Right renal cortex interstitium (tissue), 3 donors: ENCODE data around the gene HTR3B. TPM values are rescaled to one million over a fixed set of nuclear protein-coding genes. Genes with fewer than 3 reads are reported as not detected.
"Not testable (repeated sequence)": the region's sequence is repeated elsewhere in the genome, so short reads cannot be mapped to it uniquely, and the experiment has no call there.

Experiments
- DNase-seq, 3 donors: peaks; one replicate each; pipeline ENCODE4 v3.0.0-alpha.2; 2013; ENCODE audit warnings: low read depth in 3 of 3, low spot score in 2 of 3
- polyA plus RNA-seq, 3 donors: library from polyadenylated mRNA; unstranded; fragments of 120-200 nt; gene quantifications; one replicate each; pipeline ENCODE4 v1.2.1, GENCODE V29; 2013; ENCODE audit not compliant: insufficient read length in 3 of 3

The HTR3B gene
- polyA plus RNA-seq, 3 donors, result 0.08 to 0.12 TPM; not detected in 1

DNA sequence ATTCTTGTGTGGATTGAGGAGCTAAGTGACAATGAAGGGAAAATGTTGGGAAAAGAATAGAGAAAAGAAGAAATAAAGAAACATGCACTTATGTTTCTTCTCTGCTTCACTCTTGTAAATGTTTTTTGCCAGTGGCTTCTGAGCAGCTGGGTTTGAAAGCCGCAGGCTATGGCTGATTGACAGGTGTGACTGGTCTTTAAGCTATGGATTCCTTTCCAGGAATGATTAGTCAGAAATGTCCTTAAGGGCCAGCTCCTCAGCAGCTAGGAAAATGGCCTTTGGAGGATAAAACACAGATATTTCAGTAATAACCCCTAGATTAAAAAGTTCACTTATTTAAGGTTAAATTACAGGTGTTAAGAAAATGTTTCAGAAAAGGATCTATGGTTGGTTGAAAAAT, 22.7 kb upstream of the HTR3B start:
- DNase-seq, result no peak

DNA sequence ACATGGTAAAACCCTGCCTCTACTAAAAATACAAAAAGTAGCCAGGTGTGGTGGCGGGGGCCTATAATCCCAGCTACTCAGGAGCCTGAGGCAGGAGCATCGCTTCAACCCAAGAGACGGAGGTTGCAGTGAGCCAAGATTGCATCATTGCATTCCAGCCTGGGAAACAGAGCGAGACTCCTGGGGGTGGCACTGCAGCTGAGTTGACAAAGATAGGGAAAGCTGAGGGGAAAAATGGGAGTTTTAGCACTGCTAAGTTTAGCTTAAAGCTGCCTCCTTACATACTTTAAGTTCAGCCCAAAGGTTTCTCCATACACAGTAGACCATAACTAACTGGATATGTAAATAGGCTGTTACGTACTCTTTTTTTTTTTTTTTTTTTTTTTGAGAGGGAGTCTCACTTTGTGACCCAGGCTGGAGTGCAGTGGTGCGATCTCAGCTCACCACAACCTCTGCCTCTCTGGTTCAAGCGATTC, 20.2 kb upstream of the HTR3B start:
- no peak for DNase-seq

- no peak for DNase-seq
Observed at GRCh38 chr11:113885897-113886296, 18.7 kb upstream of the HTR3B start.

DNA sequence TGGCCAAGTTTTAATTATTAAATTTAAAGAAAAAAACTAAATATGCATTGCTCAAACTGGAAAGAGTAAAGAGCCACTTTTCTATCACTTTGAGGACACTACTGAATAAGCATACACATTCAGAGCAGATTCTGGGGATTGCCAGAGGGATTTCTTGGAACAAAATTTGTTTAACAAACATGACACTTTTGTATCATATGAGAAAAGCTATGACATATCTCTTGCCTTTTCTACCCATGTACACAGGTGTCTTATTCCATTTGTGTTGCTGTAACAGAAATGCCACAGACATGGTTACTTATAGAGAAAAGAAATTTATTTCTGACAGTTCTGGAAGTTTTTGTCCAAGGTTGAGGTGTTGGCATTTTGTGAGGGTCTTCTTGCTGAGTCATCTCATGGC, 15.7 kb upstream of the HTR3B start:
- no peak for DNase-seq

DNA sequence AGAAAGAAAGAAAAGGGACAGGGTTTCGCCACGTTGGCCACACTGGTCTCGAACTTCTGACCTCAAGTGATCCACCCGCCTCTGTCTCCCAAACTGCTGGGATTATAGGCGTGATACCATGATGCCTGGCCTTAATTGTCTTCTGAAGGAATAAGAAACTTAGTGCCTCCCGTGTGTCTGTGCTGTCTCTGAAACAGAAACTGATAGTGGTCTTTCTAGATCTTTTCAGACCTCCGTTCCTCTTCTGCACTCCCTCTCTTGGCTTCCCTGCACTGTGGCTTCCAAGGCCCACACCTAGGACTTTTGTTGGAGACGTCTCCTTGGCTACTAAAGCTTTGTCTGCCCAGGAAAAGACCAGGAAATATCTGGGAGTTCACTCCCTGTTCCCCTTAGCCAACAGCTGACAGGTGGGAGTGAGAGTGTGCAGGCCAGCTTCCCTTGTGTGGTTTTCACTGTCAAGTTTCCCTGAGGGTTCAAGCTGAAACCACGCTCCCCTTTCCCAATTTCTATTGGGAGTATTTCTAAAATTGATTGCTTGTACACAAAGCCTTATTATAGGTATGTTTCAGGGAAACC, 10.1 kb upstream of the HTR3B start:
- no peak for DNase-seq

DNA sequence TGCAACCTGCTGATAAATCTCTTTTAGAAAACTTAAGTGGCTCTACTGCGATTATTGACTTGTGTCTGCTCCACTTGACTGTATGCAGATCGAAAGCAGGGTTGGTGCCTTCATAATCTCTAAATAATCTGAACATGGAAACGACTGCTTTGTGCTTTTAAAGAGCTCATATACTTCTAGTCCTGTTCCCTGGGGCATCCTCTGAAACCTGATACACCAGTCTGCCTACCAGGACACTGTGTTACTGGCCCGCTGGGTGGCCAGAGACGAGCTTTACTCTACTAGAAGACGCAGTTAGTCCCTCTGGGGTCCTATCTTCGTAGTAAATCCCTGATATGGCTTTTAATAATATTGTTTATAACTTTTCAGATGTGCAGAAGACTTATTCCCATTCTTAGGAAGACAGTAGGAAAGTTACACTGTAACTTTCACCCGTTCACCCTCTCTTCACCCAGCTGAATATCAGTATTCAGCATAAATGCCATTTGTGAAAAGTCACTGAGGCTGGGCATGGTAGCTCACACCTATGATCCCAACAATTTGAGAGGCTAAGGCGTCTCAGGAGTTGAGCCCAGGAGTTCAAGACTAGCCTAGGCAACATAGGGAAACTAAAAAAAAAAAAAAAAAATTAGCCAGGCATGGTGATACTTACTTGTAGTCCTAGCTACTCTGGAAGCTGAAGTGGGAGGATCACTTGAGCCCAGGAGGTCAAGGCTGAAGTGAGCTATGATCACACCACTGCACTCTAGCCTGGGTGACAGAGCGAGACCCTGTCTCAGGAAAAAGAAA, 9.0 kb upstream of the HTR3B start:
- DNase-seq, result no peak

GRCh38 chr11:113896156-113896879, 8.3 kb upstream of the HTR3B start:
- DNase-seq, result no peak

GRCh38 chr11:113901141-113901540, 3.5 kb upstream of the HTR3B start:
- DNase-seq, result no peak

DNA sequence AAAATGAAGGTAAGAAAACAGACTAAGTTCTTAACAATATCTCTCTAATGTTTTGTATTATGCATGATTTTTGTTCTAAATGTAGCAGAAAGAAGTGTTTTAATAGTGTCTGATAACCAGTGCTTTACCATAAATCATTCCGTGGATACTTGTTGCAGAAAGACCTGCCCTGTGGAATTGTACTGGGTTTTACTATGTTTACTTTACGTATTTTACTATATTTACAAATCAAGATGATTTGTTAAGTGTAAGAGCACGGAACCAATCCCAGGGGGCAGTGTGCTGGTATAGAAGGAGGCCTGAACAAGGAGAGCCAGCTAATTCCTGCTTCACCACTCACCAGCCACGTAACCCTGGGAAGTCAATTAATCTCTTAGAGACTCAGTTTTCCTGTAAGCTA, 1.4 kb downstream of the HTR3B start:
- DNase-seq, result no peak

- no peak for DNase-seq
Observed at GRCh38 chr11:113906516-113906915, 1.9 kb downstream of the HTR3B start.

- DNase-seq, result no peak
Observed at GRCh38 chr11:113907152-113907551, 2.6 kb downstream of the HTR3B start.

DNA sequence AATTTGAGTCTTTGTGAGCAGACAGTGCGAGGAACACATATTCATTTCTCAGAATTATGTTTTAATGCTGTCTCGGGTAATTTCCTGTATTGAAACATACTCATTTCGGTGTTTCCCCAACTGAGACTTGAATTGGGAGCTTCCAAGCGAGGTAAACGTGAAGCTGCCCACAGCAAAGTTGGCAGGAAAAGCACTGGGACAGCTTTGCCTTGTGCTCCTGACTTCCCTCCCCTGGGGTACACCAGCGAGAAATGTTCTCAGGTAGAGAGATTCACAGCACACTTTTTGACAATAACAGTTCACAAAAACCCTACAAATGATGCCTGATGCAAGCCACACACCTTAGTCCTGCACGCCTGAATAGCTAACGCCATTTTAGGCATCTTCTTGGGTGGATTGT, 3.1 kb downstream of the HTR3B start:
- DNase-seq, result no peak

- no peak for DNase-seq
Observed at GRCh38 chr11:113908098-113908497, 3.5 kb downstream of the HTR3B start.

- DNase-seq, result not testable (repeated sequence)
Observed at GRCh38 chr11:113911491-113911890, 6.9 kb downstream of the HTR3B start.

- DNase-seq, result no peak
Observed at GRCh38 chr11:113923572-113923971, 19.0 kb downstream of the HTR3B start.

GRCh38 chr11:113926273-113927197, 21.9 kb downstream of the HTR3B start:
- no peak for DNase-seq

GRCh38 chr11:113928311-113928710, 23.7 kb downstream of the HTR3B start:
- no peak for DNase-seq

GRCh38 chr11:113932788-113933187, 28.2 kb downstream of the HTR3B start:
- no peak for DNase-seq

DNA sequence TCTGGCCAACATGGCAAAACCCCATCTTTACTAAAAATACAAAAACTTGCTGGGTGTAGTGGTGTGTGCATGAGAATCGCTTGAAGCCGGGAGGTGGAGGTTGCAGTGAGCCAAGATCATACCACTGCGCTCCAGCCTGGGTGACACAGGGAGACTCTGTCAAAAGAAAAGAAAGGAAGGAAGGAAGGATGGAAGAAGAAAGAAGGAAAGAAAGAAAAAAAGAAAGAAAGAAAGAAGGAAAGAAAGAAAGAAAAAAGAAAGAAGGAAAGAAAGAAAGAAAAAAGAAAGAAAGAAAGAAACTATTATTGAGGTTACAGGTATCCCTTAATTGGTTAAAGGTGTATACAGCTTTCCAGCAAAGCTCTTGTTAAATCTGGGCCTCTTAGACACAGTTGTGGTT, 29.6 kb downstream of the HTR3B start:
- DNase-seq, result not testable (repeated sequence)

- no peak for DNase-seq
Observed at GRCh38 chr11:113934761-113935160, 30.2 kb downstream of the HTR3B start.

DNA sequence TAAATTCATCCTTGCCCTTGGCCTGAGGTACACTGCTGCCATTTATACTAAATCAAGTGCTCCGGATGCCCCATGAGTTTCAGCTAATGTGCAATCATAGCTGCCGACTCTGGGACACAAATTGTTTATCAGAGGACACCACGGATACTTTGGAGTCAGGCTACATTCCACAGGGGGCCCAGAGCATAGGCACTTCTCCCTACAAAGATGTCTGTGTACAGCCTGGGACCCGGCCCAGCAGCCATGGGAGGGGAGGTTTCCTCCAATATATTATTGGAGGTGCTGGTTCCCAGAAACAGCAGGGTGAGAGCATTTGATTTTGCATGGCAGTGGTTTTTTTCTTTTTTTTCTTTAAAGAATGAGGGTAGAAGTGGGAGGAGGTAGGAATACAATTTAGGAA, 31.3 kb downstream of the HTR3B start:
- no peak for DNase-seq
